Measurements from ENCODE around the gene FBXL20. TPM values are rescaled to one million over a fixed set of nuclear protein-coding genes. Genes with fewer than 3 reads are reported as not detected.

Gene FBXL20
- total and polyA plus RNA-seq, 2 donors (not counting 3 experiments of a cell fraction or from before 2014, with no cell fraction given), result 4.6 to 18.0 TPM

- Histone ChIP-seq H3K4me2 (ENCODE audit: insufficient read depth, low read length) (no peak overlapping the region), H3K27ac (ENCODE audit: insufficient read depth, low read depth, low read length) (no peak overlapping the region), H2AFZ (ENCODE audit: low read depth, low read length) (no peak overlapping the region), H3K9me3 (replicated peaks; ENCODE audit: control insufficient read depth, insufficient read depth, low read length) (no peaks in the 10 kb centered on the region), H3K27me3 (ENCODE audit: control insufficient read depth in 2 of 2, insufficient read depth in 2 of 2, low read length in 2 of 2) (no peaks in the 10 kb centered on the region), H4K20me1 (replicated peaks; ENCODE audit: control insufficient read depth, extremely low read depth, insufficient read depth, low read length) (peaks cover 4% of the 10 kb centered on the region), H3K9me1 (replicated peaks; ENCODE audit: control insufficient read depth, extremely low read depth, insufficient read depth, low read length) (no peaks in the 10 kb centered on the region), H3K79me2 (ENCODE audit: control insufficient read depth, insufficient read depth, low read length) (no peaks in the 10 kb centered on the region), H3K4me1 (ENCODE audit: control insufficient read depth, extremely low read depth, insufficient read depth, low read length) (peaks cover 14% of the 10 kb centered on the region), H3K9ac (replicated peaks; ENCODE audit: extremely low read depth, insufficient read depth, low read length) (no peak overlapping the region), H3K36me3 (ENCODE audit: control insufficient read depth in 2 of 2, extremely low read depth in 1 of 2, insufficient read depth in 2 of 2, low read length in 2 of 2) (no peaks in the 10 kb centered on the region), H3K4me3 (replicated peaks in 1 of 3; ENCODE audit: insufficient read depth in 1 of 3, low read depth in 1 of 3, low read length in 3 of 3) (no peak overlapping the region)
- dilution Hi-C loops (cut with MboI; ENCODE audit: extremely low pct_ligation_motif_present, low sequenced_read_pairs), result no loop called here
- intact Hi-C loops (cut with micrococcal nuclease), result no loop called here
- no TSS peak for BruUV-seq (replicated peaks)
- POLR2A ChIA-PET, result interaction anchor here (0.6 kb wide), 1 partner anchor 68 kb away, joined by 4 read pairs; no protein-coding TSS in a partner anchor
- TF ChIP-seq MYC (IDR thresholded peaks at IDR 0.05; ENCODE audit: low read depth, low read length) (no peak), JUN (IDR thresholded peaks at IDR 0.05; ENCODE audit: borderline replicate concordance, insufficient read depth, insufficient read length, low read depth) (no peak), POLR2AphosphoS5 (IDR thresholded peaks at IDR 0.05; ENCODE audit: insufficient read depth, low read depth, low read length) (no peak), GATA2 (IDR thresholded peaks at IDR 0.05; ENCODE audit: insufficient read depth, insufficient read length, low read depth, low read length) (no peak), FOS (IDR thresholded peaks at IDR 0.05; ENCODE audit: borderline replicate concordance, insufficient read depth, low read length) (no peak), MAX (IDR thresholded peaks at IDR 0.05; ENCODE audit: insufficient read depth, insufficient read length) (no peak), POLR2A (IDR thresholded peaks at IDR 0.05; ENCODE audit: low read depth, low read length) (no peak), EZH2 (IDR thresholded peaks at IDR 0.05; ENCODE audit: borderline replicate concordance, low read depth, low read length, severe bottlenecking) (no peak)
- CTCF ChIA-PET, result interaction anchor here (0.6 to 2.2 kb wide), 18 partner anchors 9 to 200 kb away, joined by 3 to 12 read pairs (median 4); no protein-coding TSS in a partner anchor
- FAIRE-seq, result no peak
- DNase-seq (ENCODE audit: low read depth, low spot score), result no peak
Observed at GRCh38 chr17:39352986-39353385, 48.4 kb downstream of the FBXL20 start.

GRCh38 chr17:39352511-39352910, 48.9 kb downstream of the FBXL20 start:
- H4K20me1 ChIP-seq (replicated peaks; ENCODE audit: control insufficient read depth, extremely low read depth, insufficient read depth, low read length), result peaks cover 4% of the 10 kb centered on the region
- DNase-seq (ENCODE audit: low read depth, low spot score), result peak; percentile 21
- TF ChIP-seq EZH2 (IDR thresholded peaks at IDR 0.05; ENCODE audit: borderline replicate concordance, low read depth, low read length, severe bottlenecking) (no peak), JUN (IDR thresholded peaks at IDR 0.05; ENCODE audit: borderline replicate concordance, insufficient read depth, insufficient read length, low read depth) (no peak), GATA2 (IDR thresholded peaks at IDR 0.05; ENCODE audit: insufficient read depth, insufficient read length, low read depth, low read length) (no peak), POLR2AphosphoS5 (IDR thresholded peaks at IDR 0.05; ENCODE audit: insufficient read depth, low read depth, low read length) (no peak), CTCF (IDR thresholded peaks at IDR 0.05; ENCODE audit: extremely low read depth in 1 of 2, insufficient read depth in 1 of 2, low read depth in 1 of 2, low read length in 2 of 2) (no peak), POLR2A (IDR thresholded peaks at IDR 0.05; ENCODE audit: low read depth, low read length) (no peak), MYC (IDR thresholded peaks at IDR 0.05; ENCODE audit: low read depth, low read length) (no peak), MAX (IDR thresholded peaks at IDR 0.05; ENCODE audit: insufficient read depth, insufficient read length) (no peak), FOS (IDR thresholded peaks at IDR 0.05; ENCODE audit: borderline replicate concordance, insufficient read depth, low read length) (no peak)
- POLR2A ChIA-PET, result interaction anchor here (0.6 to 1.2 kb wide), 3 partner anchors 14 to 186 kb away, joined by 3 to 4 read pairs (median 4); no protein-coding TSS in a partner anchor
- peaks cover 14% of the 10 kb centered on the region for H3K4me1 ChIP-seq (ENCODE audit: control insufficient read depth, extremely low read depth, insufficient read depth, low read length)
- H3K9me1 ChIP-seq (replicated peaks; ENCODE audit: control insufficient read depth, extremely low read depth, insufficient read depth, low read length), result no peaks in the 10 kb centered on the region
- dilution Hi-C loops (cut with MboI; ENCODE audit: extremely low pct_ligation_motif_present, low sequenced_read_pairs), result no loop called here
- no peaks in the 10 kb centered on the region for H3K9me3 ChIP-seq (replicated peaks; ENCODE audit: control insufficient read depth, insufficient read depth, low read length)
- CTCF ChIA-PET, result interaction anchor here (0.6 to 2.2 kb wide), 22 partner anchors 9 to 200 kb away, joined by 3 to 12 read pairs (median 3); no protein-coding TSS in a partner anchor
- intact Hi-C loops (cut with micrococcal nuclease), result no loop called here
- no peak overlapping the region for H2AFZ ChIP-seq (ENCODE audit: low read depth, low read length)
- H3K36me3 ChIP-seq (ENCODE audit: control insufficient read depth in 2 of 2, extremely low read depth in 1 of 2, insufficient read depth in 2 of 2, low read length in 2 of 2), result no peaks in the 10 kb centered on the region
- no TSS peak for BruUV-seq (replicated peaks)
- no peak overlapping the region for H3K4me3 ChIP-seq (replicated peaks in 1 of 3; ENCODE audit: insufficient read depth in 1 of 3, low read depth in 1 of 3, low read length in 3 of 3)
- H3K27me3 ChIP-seq (ENCODE audit: control insufficient read depth in 2 of 2, insufficient read depth in 2 of 2, low read length in 2 of 2), result no peaks in the 10 kb centered on the region
- H3K9ac ChIP-seq (replicated peaks; ENCODE audit: extremely low read depth, insufficient read depth, low read length), result no peak overlapping the region
- FAIRE-seq, result no peak
- no peak overlapping the region for H3K4me2 ChIP-seq (ENCODE audit: insufficient read depth, low read length)
- H3K79me2 ChIP-seq (ENCODE audit: control insufficient read depth, insufficient read depth, low read length), result no peaks in the 10 kb centered on the region
- H3K27ac ChIP-seq (ENCODE audit: insufficient read depth, low read depth, low read length), result no peak overlapping the region

Data from endothelial cell of umbilical vein (primary cell).